Astrocyte of the spinal cord (primary cell): ENCODE data around the gene MMP27.

Experiments used
- DNase-seq: peaks from one replicate; pipeline ENCODE4 v3.0.0; 2011; ENCODE audit warnings: low read depth, low spot score
- H3K4me3 ChIP-seq: 2 replicates; pipeline ENCODE4 v1.5.1; 2011; ENCODE audit warnings: low read depth, mild to moderate bottlenecking, low read length, moderate library complexity
- in situ Hi-C: cut with HindIII; loops from 2 replicates; pipeline ENCODE4 v1.10.0; 2017; ENCODE audit warnings: low sequenced_read_pairs
- TF ChIP-seq, protein P1 (sequence below): IDR thresholded peaks from 2 replicates; pipeline ENCODE4 v1.5.1; 2012; ENCODE audit warnings: low read depth, mild to moderate bottlenecking, low read length, inconsistent platforms

The MMP27 gene

DNA sequence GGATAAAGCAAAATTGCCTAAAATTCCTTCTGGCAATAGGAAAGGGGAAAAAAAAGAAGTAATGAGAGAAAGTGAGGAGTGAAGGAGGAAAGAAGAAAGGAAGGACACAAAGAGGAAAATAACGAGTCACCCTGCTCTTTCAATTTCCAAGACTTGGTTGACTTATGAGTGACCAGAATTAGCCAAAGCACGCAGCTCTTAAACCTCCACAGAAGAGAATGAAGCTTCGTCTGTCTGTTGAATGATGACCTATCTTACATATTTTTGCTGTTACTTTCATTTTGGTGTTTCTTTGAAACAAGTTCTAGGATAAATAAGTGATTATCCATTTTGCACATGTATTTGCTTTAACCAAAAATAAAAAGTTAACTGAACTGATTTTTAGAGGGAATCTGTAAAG, 728 bp downstream of the MMP27 start:
- no peak overlapping the region for H3K4me3 ChIP-seq
- in situ Hi-C loops = no loop called here
- DNase-seq = no peak
- TF ChIP-seq, protein P1, sequence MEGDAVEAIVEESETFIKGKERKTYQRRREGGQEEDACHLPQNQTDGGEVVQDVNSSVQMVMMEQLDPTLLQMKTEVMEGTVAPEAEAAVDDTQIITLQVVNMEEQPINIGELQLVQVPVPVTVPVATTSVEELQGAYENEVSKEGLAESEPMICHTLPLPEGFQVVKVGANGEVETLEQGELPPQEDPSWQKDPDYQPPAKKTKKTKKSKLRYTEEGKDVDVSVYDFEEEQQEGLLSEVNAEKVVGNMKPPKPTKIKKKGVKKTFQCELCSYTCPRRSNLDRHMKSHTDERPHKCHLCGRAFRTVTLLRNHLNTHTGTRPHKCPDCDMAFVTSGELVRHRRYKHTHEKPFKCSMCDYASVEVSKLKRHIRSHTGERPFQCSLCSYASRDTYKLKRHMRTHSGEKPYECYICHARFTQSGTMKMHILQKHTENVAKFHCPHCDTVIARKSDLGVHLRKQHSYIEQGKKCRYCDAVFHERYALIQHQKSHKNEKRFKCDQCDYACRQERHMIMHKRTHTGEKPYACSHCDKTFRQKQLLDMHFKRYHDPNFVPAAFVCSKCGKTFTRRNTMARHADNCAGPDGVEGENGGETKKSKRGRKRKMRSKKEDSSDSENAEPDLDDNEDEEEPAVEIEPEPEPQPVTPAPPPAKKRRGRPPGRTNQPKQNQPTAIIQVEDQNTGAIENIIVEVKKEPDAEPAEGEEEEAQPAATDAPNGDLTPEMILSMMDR = no peak

DNA sequence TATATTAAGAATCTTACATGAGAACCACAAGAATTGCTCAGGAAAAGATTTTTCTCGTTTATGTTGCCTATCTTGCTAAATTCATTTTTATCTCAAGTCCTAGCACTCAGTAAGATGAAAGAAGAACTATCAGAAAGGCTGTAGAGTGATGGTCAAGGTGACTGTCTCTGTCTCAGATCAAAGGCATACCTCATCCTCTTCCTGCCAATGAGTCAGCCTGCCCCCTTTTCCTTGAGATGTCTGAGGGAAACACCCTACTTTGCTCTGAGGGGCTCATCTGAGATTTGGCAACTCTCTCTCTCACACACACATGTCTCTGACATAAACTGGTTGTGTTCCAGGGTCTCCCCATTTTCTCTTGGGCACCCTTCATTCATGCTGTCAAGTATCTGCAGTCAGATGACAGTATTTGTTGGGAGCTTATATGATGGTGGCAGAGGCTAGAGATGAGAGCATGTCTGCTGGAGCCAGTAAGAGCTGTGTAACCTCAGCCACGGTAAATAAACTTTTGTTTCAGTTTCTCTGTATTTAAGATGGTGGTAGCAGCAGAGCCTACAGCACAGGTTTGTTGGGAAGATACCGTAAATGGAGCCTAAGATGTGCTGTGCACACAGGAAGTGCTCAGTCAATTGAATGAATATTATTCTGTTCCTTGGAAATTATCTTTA, 1.6 kb downstream of the MMP27 start:
- H3K4me3 ChIP-seq = no peak overlapping the region
- TF ChIP-seq, protein P1 = no peak
- in situ Hi-C loops = no loop called here
- no peak for DNase-seq

DNA sequence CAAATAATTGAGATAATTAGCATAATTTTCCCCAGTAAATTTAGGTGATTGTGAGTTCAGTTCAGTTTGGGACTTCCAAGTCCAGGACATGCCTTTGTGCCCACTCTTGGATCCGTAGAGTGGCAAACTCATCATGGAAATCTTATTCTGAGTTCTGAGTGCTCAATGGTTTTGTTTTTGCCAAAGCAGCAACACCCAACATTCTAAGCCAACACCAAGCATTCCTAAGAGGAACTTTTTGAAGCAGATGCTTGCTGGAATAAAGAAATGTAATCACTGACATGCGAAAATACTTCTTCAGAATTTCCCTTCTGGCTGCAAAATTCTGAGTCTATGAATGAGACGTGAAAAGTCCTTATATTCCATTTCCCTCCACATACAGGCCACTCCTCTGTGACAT, 10.4 kb downstream of the MMP27 start:
- DNase-seq = no peak
- no peak overlapping the region for H3K4me3 ChIP-seq
- TF ChIP-seq, protein P1 = no peak
- in situ Hi-C loops = no loop called here

DNA sequence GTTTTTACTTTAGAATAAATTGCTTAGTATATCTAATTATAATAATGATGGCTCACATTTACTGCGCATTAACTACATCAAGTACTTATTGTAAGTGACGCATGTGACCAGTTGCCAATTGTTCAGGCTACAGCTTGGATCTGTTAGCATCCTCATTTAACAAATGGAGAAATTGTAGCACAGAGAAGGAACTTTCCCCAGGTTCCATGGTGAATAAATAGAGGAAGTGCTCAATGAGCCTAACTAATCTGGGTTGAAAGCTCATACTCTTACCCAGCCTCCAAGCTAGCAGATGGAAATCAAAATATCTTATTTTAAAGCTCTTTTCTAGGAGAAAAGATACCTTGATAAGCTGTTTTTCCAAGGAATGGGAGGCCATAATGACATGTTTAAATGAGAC, 19.8 kb downstream of the MMP27 start:
- DNase-seq = no peak
- TF ChIP-seq, protein P1 = no peak
- no peak overlapping the region for H3K4me3 ChIP-seq
- in situ Hi-C loops = no loop called here

DNA sequence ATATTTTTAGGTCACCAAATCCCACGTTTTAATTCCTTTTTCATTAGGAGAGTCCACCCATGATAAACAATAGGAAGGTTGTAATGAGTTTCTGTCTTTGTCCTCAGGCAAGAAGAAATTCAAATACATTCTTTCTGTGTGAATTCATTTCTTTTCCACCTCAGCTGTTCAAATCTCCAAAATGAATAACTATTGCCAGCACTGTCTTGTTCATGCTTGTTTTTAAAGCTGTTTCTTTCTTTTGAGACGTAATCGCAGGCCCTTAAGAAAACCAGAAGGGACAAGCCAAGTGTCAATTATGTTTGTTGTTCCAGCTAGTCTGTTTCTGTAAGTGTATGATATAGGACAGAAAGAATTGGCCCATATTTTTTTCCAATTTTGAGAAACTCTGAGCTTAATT, 20.2 kb downstream of the MMP27 start:
- TF ChIP-seq, protein P1 = no peak
- in situ Hi-C loops = no loop called here
- no peak for DNase-seq
- no peak overlapping the region for H3K4me3 ChIP-seq

DNA sequence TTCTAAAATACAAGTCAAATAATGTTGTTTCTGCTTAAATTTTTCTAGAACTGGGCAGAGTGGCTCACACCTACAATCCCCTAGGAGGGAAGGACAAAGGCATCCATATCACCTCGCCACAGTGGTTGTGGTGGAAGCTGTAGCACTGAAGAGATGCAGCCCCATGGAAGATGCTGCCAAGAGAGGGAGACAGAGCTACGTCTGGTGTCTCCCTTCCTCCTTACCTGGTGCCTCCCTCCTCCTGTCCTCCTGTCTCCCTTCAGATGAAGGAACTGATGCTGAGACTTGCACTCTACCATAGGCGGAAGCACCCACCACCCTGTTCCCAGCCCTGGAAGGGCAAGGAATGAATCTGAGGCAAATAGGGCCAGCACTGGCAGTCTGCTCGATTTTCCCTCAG, 22.3 kb downstream of the MMP27 start:
- in situ Hi-C loops = no loop called here
- DNase-seq = no peak
- no peak overlapping the region for H3K4me3 ChIP-seq
- TF ChIP-seq, protein P1 = no peak
